IgD-negative memory B cell (primary cell): ENCODE results near the gene DNAH8. TPM values are rescaled to one million over a fixed set of nuclear protein-coding genes. Genes with fewer than 3 reads are reported as not detected.
"Not testable (repeated sequence)": the region's sequence is repeated elsewhere in the genome, so short reads cannot be mapped to it uniquely, and the experiment has no call there.

Experiments used
- H3K27ac Mint-ChIP-seq, 3 donors: one replicate each; pipeline ENCODE4 v1.8.0; 2020 to 2022; ENCODE audit warnings: mild to moderate bottlenecking in 3 of 3, mixed read lengths in 3 of 3, moderate library complexity in 1 of 3
- H3K27me3 Mint-ChIP-seq: one replicate; pipeline ENCODE4 v1.8.0; 2021; ENCODE audit warnings: mixed read lengths
- H3K36me3 Mint-ChIP-seq: one replicate; pipeline ENCODE4 v1.8.0; 2020; ENCODE audit warnings: mild to moderate bottlenecking, mixed read lengths
- H3K4me1 Mint-ChIP-seq, 3 donors: one replicate each; pipeline ENCODE4 v1.8.0; 2020 to 2022; ENCODE audit warnings: mixed read lengths in 3 of 3, mild to moderate bottlenecking in 1 of 3
- H3K4me3 Mint-ChIP-seq, 4 donors: one replicate each; pipeline ENCODE4 v1.8.0; 2020 to 2022; ENCODE audit warnings: mild to moderate bottlenecking in 4 of 4, mixed read lengths in 4 of 4, moderate library complexity in 3 of 4
- H3K9me3 Mint-ChIP-seq, 3 donors: one replicate each; pipeline ENCODE4 v1.8.0; 2020 to 2021; ENCODE audit warnings: mixed read lengths in 3 of 3, mild to moderate bottlenecking in 1 of 3
- polyA plus RNA-seq: library from polyadenylated mRNA; unstranded; fragments of 300-500 nt; fragmentation: Illumina TruSeq; gene quantifications from one replicate; pipeline ENCODE4 v1.2.3, GENCODE V29; 2021

The DNAH8 gene
- polyA plus RNA-seq, 1 donor from 2014 or later: 0.94 TPM

DNA sequence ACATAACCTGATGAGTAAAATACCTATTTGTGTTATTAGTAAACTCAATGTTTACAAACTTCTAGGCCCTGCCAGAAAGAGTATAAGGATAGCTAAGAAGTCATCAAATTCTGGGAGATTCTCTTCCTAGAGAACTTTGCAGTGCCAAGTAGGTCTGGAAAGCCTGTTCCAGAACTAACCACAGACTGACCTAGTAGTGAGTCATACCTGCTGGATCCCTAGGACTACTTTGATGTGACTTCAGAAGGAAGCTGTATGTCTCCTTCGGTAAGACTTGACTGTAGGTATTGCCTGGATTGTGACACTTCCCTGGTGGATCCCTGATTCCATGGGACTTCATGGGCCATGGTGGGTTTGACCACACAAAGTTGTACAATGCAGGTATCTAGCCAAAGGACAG is 131.7 kb downstream of the DNAH8 start:
- Mint-ChIP-seq H3K9me3 (no peaks in the 10 kb centered on the region), H3K27ac (no peak overlapping the region), H3K4me1 (no peaks in the 10 kb centered on the region), H3K4me3 (no peak overlapping the region), H3K36me3 (no peaks in the 10 kb centered on the region), H3K27me3 (no peaks in the 10 kb centered on the region)

DNA sequence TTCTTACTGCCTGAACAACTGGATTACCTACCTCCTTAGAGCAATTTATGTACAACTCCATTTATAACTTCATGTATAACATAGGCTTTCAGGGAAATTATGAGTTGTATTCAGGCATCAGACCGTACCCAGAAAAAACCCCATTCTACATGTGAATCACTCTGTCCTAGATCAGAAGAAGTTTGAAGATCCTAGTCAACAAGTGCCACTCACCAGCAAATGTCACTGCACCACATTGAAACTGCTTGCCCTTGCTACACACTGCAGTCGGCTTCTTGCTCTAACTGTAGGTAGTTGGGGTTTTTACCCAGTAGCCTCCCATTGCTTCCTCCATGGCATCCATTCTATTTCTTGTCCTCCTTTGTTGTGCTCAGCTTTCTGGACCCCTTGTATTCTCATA is 132.4 kb downstream of the DNAH8 start:
- H3K4me1 Mint-ChIP-seq: no peaks in the 10 kb centered on the region
- H3K27ac Mint-ChIP-seq: no peak overlapping the region
- H3K4me3 Mint-ChIP-seq: no peak overlapping the region
- no peaks in the 10 kb centered on the region for H3K36me3 Mint-ChIP-seq
- H3K27me3 Mint-ChIP-seq: no peaks in the 10 kb centered on the region
- no peaks in the 10 kb centered on the region for H3K9me3 Mint-ChIP-seq

DNA sequence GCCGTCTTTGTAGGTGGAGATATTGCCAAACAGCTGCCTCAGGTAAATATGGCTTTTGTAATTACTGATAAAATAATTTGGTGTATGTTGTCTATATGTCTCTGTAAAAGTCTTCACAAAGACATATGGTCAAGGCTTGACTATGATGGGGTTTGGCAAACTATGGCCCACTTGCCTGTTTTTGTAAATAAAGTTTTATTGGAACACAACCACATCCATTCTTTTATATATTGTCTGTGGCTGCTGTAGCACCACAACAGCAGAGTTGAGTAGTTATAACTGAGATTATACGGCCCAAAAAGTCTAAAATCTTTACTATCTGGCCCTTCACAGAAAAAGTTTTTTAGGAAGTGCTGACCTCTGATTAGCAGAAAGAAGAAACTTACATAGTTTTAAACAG is 133.6 kb downstream of the DNAH8 start:
- Mint-ChIP-seq H3K27ac (no peak overlapping the region), H3K4me3 (no peak overlapping the region), H3K4me1 (no peaks in the 10 kb centered on the region), H3K36me3 (no peaks in the 10 kb centered on the region), H3K27me3 (no peaks in the 10 kb centered on the region), H3K9me3 (no peaks in the 10 kb centered on the region)

DNA sequence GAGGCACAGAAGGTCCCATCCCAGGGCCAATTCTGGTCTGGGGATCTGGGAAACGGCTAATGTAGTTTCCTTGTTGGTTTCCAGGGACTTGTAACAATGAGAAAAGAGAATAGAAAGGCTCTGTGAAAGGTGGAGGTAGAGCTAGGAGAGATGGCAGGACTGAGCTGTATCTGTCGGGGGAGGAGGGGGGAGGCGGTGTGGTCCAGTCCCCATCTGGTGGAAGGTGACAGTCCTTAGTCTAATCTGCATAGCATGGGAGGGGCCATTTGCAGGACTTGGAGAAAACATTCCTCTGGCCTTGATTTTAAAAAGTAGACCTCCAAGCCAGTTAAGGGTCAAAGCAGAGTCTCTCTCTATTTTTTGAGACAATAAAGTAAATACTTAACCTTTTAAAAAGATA is 137.1 kb downstream of the DNAH8 start:
- no peaks in the 10 kb centered on the region for H3K36me3 Mint-ChIP-seq
- H3K27me3 Mint-ChIP-seq: no peaks in the 10 kb centered on the region
- no peak overlapping the region for H3K27ac Mint-ChIP-seq
- H3K4me3 Mint-ChIP-seq: no peak overlapping the region
- no peaks in the 10 kb centered on the region for H3K9me3 Mint-ChIP-seq
- no peaks in the 10 kb centered on the region for H3K4me1 Mint-ChIP-seq

DNA sequence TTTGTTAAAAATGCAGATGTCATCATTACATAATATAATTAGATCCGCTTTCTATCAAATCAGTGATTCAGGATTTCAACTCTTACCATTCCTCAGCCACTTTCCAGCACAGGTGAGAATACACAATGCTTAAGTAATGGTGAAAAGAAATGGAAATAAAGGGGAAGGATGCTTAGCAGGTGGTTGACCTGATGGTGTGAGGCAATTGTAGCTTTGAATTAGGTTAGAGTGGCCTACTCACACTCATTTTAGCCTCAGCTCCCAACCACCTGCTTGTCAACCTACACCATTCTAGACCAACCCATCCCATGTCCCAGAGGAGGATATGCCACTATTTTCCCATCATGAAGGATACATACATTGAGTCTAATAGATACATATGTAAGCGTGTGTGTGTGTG is 138.1 kb downstream of the DNAH8 start:
- no peaks in the 10 kb centered on the region for H3K27me3 Mint-ChIP-seq
- H3K27ac Mint-ChIP-seq: no peak overlapping the region
- H3K36me3 Mint-ChIP-seq: no peaks in the 10 kb centered on the region
- H3K4me1 Mint-ChIP-seq: no peaks in the 10 kb centered on the region
- no peaks in the 10 kb centered on the region for H3K9me3 Mint-ChIP-seq
- H3K4me3 Mint-ChIP-seq: no peak overlapping the region

DNA sequence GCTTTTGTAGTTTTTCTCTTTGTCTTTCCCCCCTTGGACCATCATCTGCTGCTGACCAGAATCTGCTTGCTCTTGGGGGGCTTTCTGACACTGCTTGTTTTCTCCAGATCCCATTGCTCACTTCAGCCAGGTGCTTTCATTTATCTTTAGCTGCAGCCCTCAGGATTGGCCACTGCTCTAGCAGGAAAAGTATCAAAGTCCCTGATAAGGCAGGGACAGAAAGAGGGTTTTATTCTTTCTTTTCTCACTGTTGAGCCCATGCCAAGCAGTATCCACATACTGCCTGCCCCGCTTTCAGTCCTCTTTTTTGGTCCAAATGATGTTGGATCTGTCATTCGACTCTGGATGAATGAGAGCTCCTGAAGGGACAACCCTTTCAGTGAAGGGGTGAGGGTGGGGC is 141.4 kb downstream of the DNAH8 start:
- Mint-ChIP-seq H3K4me1 (peaks cover 0 to 2% (median 1%) of the 10 kb centered on the region in 3 donors), H3K9me3 (no peaks in the 10 kb centered on the region), H3K4me3 (no peak overlapping the region), H3K27ac (no peak overlapping the region), H3K36me3 (peaks cover 3% of the 10 kb centered on the region), H3K27me3 (no peaks in the 10 kb centered on the region)

DNA sequence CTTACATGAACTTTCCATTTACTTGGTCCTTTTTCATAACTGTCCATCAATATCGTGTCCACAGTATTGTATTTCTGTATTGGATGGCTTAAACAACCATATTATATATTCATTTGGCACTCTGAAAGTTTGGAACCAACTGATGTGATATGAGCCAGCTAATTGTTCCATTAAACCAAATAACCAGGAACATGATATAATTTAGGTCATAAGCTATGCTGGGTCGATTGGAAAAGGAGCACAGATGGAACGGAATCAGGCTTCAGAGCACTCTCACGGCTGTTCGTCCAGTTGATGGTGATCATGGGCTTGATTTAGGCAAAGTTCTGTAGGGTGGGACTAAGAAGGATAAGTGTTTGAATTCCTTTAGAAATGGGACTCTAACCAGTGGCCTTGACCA is 142.7 kb downstream of the DNAH8 start:
- Mint-ChIP-seq H3K36me3 (peaks cover 3% of the 10 kb centered on the region), H3K27me3 (no peaks in the 10 kb centered on the region), H3K9me3 (no peaks in the 10 kb centered on the region), H3K27ac (no peak overlapping the region), H3K4me1 (peaks cover 0 to 2% (median 1%) of the 10 kb centered on the region in 3 donors), H3K4me3 (no peak overlapping the region)

DNA sequence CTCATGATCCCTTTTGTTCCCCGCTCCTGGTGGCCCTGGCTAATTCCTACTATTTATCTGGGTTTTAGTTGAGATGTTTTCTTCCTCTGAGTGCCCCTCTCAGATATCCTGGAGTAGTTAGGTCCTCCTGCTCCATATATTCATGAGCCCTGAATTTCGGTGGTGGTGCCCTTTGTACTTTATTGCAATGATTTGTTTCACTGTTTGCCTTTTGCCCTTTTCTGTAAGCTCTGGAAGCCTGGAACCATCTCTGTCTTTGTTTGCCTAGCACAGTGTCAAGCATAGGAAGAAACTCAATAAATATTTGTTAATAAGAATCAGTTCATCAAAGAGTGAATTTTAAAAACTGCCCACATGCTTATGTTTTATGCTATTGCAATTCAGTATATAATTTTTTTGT is 144.9 kb downstream of the DNAH8 start:
- H3K9me3 Mint-ChIP-seq: no peaks in the 10 kb centered on the region
- peaks cover 0 to 2% (median 1%) of the 10 kb centered on the region in 3 donors for H3K4me1 Mint-ChIP-seq
- peaks cover 5% of the 10 kb centered on the region for H3K36me3 Mint-ChIP-seq
- H3K4me3 Mint-ChIP-seq: no peak overlapping the region
- H3K27ac Mint-ChIP-seq: no peak overlapping the region
- H3K27me3 Mint-ChIP-seq: no peaks in the 10 kb centered on the region

DNA sequence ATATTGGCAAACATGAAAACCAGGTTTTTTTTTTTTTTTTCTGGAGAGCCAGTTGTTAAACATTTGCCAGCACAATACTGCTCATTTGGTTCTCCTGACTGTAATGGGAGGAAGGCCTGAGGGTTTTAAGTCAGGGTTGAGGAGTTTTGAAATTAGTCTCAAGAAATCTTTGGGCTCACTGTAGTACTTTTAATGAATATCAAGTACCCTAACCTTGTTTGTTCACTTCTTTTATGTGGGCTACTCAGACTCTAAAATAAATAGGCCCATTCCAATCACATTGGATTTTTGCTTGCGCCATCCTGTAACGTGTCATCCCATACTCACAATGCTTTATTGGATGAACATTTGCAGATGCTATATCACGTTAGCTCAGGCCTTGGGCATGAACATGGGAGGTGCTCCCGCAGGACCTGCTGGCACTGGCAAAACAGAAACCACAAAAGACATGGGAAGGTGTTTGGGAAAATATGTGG is 146.9 kb downstream of the DNAH8 start:
- peaks cover 0 to 2% (median 1%) of the 10 kb centered on the region in 3 donors for H3K4me1 Mint-ChIP-seq
- peaks cover 5% of the 10 kb centered on the region for H3K36me3 Mint-ChIP-seq
- no peak overlapping the region for H3K27ac Mint-ChIP-seq
- peak overlapping the region in 1 of 4 donors; percentile 38 for H3K4me3 Mint-ChIP-seq
- no peaks in the 10 kb centered on the region for H3K9me3 Mint-ChIP-seq
- no peaks in the 10 kb centered on the region for H3K27me3 Mint-ChIP-seq

DNA sequence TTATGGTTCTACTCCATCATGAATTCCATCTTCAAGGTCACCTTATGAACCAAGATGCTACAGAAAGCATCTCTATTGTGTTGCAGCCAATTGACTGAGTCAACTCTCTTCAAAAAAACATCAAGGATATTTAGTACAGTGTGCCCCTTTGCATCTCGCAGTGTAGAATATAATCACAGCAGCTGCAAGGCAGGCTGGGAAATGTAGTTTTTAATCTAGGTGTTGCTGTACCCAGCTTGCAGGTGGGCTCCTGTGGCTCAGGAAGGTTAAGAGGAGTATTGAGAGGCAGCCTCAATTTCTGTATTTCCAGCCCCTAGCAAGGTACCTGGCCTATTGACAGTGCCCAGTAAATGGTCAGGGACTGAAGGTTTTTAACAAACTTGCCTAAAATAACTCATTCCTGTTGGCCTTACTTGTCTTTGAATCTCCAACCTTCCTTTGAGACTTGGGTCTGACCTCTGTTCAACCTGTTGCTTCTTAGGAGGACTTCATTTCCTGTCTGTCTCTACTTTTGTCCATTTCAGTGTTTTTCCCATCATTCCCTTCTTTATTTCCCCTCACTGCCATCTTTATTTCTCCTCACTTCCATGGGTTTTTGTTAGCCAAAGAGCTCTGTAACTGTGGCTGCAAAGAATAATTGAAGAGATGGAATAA is 150.5 kb downstream of the DNAH8 start:
- Mint-ChIP-seq H3K36me3 (peaks cover 7% of the 10 kb centered on the region), H3K4me1 (peaks cover 0 to 2% (median 1%) of the 10 kb centered on the region in 3 donors), H3K27ac (no peak overlapping the region), H3K4me3 (no peak overlapping the region), H3K27me3 (no peaks in the 10 kb centered on the region), H3K9me3 (no peaks in the 10 kb centered on the region)

DNA sequence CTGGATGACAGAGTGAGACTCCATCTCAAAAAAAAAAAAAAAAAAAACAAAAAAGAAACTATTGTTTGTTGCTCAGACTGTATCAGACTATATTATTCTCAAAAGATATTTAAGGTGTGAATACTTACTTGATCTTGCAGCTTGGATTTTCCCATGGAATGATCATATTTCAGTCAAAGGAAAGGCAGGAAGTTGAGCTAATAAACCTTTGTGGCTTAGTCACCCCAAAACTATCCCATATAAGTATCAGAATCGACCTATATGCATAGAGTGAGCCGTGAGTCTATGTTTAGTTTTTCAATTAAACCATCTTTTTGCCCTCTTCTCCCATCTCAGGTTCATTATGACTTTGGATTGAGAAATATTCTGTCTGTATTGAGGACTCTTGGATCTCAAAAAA is 152.6 kb downstream of the DNAH8 start:
- no peak overlapping the region for H3K27ac Mint-ChIP-seq
- H3K4me3 Mint-ChIP-seq: no peak overlapping the region
- H3K27me3 Mint-ChIP-seq: no peaks in the 10 kb centered on the region
- peaks cover 0 to 3% (median 3%) of the 10 kb centered on the region in 3 donors for H3K4me1 Mint-ChIP-seq
- H3K36me3 Mint-ChIP-seq: peaks cover 3% of the 10 kb centered on the region
- no peaks in the 10 kb centered on the region for H3K9me3 Mint-ChIP-seq

DNA sequence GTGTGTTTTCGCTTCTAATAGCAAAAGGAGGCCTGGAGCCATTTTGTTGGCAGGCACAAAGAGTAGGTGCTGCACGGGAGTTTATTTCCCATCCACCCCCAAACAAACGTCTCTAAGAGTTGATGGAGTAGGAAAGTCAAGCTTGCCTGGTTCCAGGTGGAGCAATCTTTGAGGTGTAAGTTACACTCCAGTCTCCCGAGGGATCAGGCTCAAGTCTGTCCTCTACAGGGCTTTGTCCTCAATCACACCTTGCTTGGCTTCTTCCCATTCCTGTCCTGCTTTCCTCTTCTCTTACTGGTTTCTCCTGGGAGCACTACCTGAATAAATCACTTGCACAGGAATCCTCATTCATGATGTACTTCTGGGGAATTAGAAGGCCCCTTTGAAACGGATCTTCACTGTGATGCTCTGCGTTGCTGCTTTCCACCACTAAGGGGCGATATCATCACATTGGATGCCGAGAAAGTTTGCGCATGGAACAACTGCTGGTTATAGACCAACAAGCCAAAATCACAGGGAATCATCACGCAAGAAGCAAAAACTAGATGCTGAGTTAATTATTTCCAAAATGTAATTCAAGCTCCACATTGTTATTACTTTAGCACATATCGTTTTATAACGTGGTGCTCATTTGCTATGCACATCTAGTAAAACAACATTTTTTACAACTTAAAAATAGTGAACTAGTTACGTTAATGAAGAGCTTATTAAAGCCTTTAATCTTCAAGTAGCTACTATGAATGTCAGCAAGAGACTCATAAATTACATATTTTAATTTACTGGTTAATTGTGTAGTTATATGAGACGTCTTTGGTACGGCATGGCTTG is 156.8 kb downstream of the DNAH8 start:
- peaks cover 0 to 4% (median 3%) of the 10 kb centered on the region in 3 donors for H3K4me1 Mint-ChIP-seq
- H3K36me3 Mint-ChIP-seq: peaks cover 5% of the 10 kb centered on the region
- H3K9me3 Mint-ChIP-seq: no peaks in the 10 kb centered on the region
- peaks cover 2% of the 10 kb centered on the region for H3K27me3 Mint-ChIP-seq
- H3K4me3 Mint-ChIP-seq: no peak overlapping the region
- no peak overlapping the region for H3K27ac Mint-ChIP-seq

DNA sequence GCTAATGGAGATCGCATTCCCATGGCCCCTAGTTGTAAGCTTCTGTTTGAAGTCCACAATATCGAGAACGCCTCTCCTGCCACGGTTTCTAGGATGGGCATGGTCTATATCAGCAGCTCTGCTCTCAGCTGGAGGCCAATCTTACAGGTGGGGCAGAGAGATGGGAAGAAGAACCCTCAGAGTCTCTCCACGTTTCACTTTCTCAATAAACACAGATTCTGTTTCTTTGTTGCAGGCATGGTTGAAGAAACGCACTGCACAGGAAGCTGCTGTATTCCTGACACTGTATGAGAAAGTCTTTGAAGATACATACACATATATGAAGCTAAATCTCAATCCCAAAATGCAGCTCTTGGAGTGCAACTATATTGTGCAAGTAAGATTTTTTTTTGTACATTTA is 157.9 kb downstream of the DNAH8 start:
- no peak overlapping the region for H3K27ac Mint-ChIP-seq
- no peak overlapping the region for H3K4me3 Mint-ChIP-seq
- H3K27me3 Mint-ChIP-seq: peaks cover 2% of the 10 kb centered on the region
- peaks cover 0 to 2% (median 0%) of the 10 kb centered on the region in 3 donors for H3K9me3 Mint-ChIP-seq
- peaks cover 3% of the 10 kb centered on the region for H3K36me3 Mint-ChIP-seq
- H3K4me1 Mint-ChIP-seq: peaks cover 0 to 4% (median 3%) of the 10 kb centered on the region in 3 donors

DNA sequence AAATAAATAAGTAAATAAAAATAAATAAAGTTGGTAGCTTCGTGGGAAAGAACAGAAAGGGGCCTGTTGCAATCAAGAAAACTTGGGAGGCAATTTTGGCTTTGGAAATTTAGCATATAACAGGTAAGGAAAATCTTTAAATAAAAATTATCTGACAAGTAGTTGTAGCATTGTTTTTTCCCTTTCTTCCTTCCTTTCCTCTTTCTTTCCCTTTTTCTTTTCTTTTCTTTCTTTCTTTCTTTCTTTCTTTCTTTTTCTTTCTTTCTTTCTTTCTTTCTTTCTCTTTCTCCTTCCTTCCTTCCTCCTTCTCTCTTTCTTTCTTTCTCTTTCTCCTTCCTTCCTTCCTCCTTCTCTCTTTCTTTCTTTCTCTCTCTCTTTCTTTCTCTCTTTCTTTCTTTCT is 158.7 kb downstream of the DNAH8 start:
- H3K4me1 Mint-ChIP-seq, H3K36me3 Mint-ChIP-seq, H3K9me3 Mint-ChIP-seq, H3K27me3 Mint-ChIP-seq, H3K4me3 Mint-ChIP-seq, H3K27ac Mint-ChIP-seq: not testable (repeated sequence)

DNA sequence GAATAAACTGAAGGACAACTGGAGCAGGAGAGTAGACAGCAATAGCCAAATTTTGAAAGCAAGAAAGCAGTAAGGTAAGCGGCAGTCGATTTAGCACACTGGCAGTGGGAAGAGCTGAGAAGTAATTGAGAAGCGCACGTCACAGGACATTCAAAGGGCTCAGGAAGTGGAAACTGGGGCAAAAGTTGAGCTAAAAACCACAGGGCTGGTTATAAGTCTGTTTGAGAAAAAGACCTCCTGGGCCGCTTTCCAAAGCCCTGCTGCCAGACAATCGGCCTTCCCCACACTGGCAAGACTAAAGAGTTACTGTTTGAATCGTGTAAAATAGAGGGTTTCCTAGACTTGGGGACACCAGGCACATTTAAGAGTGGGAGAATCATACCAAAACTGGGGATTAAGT is 161.4 kb downstream of the DNAH8 start:
- H3K27ac Mint-ChIP-seq: no peak overlapping the region
- peaks cover 0 to 4% (median 3%) of the 10 kb centered on the region in 3 donors for H3K4me1 Mint-ChIP-seq
- H3K36me3 Mint-ChIP-seq: peaks cover 6% of the 10 kb centered on the region
- peaks cover 2% of the 10 kb centered on the region for H3K27me3 Mint-ChIP-seq
- H3K4me3 Mint-ChIP-seq: peak overlapping the region in 1 of 4 donors; percentile 15
- H3K9me3 Mint-ChIP-seq: peaks cover 0 to 4% (median 0%) of the 10 kb centered on the region in 3 donors

DNA sequence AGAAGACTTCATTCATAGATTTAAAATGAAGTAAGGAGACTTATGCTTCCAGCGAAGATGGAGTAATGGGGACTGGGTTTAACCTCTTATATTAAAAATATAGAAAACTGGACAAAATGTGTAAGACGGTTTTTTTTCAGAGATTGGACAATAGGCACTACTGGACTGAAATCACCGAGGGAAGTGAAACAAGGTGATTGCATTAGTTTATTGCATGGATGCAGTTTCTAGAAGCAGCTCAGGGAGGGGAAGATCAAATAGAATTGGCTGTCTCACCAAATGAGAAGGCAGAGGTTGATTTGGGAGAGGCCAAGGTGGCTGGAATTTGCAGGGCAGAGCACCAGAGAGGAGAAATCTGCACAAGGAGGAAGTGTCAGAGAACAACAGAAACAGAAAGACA is 162.6 kb downstream of the DNAH8 start:
- no peak overlapping the region for H3K4me3 Mint-ChIP-seq
- H3K4me1 Mint-ChIP-seq: peaks cover 0 to 2% (median 0%) of the 10 kb centered on the region in 3 donors
- H3K27ac Mint-ChIP-seq: no peak overlapping the region
- H3K9me3 Mint-ChIP-seq: peaks cover 0 to 7% (median 4%) of the 10 kb centered on the region in 3 donors
- peaks cover 2% of the 10 kb centered on the region for H3K27me3 Mint-ChIP-seq
- H3K36me3 Mint-ChIP-seq: peaks cover 6% of the 10 kb centered on the region
